NCI-H1694 (cell line): Measurements from ENCODE around the gene EPYC.

ENCODE experiments used
- DNase-seq: peaks from one replicate; lab custom pipeline; 2025; lab: John Stamatoyannopoulos, UW

The EPYC gene, protein sequence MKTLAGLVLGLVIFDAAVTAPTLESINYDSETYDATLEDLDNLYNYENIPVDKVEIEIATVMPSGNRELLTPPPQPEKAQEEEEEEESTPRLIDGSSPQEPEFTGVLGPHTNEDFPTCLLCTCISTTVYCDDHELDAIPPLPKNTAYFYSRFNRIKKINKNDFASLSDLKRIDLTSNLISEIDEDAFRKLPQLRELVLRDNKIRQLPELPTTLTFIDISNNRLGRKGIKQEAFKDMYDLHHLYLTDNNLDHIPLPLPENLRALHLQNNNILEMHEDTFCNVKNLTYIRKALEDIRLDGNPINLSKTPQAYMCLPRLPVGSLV

DNA sequence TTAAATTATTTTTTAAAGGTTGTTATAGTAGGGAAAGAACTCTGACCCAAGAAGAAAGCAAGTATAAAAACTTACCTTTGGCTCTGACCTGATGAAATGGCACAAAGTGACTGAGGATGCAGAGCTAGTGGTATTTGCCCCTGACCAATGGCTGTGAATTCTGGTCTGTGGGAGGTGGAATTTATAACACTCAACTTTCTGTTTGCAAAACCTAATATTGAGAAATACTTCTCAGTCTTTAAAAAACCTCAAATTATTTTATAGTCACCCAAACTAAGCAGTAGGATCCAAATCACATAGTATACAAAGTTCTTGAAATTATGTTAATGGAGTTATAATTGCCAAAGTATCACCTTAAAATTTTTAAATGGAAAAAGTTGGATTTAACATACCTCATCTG lies at the start of gene EPYC:
Gene EPYC, minus strand, starts transcription at position 101 of the 400 bp plus-strand sequence. CDS start 2,407 bp downstream, outside the sequence.
- DNase-seq = no peak

DNA sequence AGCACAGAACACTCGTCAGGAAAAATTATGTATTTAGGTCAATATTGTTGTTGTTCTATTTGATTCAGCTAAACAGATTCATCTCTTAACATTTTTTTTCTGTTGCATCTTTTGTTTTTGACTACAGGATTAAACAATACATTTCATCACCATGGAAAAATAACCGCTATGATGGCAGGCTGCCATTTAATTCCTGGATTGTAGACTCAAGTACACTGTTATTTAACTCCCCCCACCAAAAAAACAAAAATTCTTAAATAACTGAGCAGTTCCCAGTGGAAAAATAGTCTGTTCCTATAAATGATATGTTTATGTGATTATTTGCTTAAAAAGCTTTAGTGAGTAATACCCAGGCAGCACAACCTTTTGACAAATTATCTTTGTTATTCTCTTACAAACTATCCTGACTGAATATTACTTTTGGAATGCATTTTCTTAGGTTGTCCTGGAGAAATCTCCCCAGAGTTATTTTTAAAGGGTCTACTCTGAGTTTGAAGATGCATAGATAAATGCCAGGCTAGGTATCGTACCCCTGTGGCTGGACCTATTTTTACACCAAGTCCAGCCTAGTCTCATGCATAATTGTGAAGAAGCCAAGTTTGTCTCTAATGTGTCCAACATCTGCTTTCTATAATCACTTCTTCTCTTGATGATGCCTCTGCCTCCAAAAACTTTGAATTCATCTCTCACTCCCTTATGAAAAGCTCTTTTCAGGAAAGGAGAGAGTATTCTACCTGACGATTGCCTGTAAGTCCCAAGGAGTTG lies 49.4 kb upstream of the EPYC start:
- no peak for DNase-seq

DNA sequence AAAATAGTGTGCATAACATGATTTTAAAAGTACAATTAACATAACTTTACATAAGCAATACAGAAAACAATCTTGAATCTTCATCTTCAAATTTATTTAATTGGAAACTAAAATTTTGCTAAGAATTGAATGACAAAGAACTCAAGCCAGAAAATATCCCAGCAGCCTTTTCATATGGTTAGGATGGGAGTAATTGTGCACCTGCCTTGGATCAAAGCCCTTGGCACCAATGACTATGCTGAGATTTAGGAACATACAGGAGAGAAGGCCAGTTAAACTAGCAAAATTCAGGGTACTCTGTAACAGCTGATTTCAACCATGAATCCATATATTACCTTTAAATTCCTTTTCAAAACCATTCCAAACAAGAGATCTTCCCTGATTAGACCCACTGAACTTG lies 47.3 kb upstream of the EPYC start:
- no peak for DNase-seq

DNA sequence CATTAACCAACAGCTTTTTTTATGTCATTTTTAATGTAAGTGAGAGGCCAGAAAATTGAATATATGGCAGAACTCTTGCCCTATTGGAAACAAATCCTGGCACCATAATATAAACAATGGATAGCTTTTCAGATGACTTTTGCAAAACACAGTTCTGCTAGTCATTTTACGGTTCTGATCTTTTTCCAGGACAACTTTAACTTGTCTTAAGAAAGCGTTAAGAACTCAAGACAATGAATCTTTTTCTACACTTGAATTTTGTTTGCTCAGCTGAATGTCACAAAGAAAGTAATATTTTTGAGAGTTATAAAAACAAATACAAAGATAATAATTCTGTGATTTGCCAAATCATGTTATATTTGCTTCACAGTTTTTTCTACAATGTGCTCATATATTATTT lies 39.8 kb upstream of the EPYC start:
- no peak for DNase-seq

DNA sequence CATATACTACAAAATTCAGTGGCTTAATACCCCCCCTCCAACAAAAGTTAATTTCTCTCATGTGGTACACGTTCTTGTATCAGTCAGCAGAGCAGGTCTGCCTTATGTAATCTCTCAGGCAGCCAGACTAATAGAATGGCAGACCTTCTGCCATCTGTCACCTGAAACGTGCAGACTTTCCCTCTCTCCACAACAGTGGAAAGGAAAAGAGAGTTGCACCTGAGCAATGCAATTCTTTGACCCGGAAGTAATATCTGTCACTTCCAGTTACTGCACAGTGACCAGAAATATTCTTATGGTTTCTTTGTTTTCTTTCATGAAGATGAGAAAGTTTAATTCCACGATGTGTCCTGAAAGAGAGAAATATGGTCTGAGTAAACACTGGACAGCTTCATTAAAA lies 38.6 kb upstream of the EPYC start:
- DNase-seq = peak; percentile 13

DNA sequence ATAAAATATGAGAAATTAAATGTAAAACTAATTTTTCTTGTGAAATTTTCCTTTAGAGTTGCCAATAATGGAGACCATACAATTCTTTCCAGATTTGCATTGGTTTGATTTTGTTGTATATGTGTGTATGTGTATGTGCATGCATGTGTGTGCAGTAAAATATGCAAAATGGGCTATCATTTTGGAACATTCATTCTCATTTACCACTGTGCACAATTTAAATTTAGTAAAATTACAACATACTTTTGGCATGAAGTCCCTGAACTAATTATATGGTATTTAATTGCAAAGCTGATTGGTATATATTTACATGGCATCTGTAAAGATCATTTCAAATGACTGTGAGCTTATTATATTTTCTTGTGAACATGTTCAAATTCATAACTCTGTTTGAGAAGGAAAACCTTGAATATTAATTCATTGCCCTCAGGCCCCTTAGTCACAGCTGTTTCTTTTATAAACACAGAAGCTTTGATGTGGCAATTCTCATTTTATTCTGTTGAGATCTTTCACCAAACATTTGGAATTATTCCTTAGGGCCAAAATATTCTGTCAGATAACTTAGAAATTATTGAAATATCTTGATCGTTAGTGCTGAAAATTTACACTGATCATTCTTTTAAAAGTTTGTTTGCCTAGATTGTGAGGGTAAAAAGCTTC lies 35.5 kb upstream of the EPYC start:
- no peak for DNase-seq

DNA sequence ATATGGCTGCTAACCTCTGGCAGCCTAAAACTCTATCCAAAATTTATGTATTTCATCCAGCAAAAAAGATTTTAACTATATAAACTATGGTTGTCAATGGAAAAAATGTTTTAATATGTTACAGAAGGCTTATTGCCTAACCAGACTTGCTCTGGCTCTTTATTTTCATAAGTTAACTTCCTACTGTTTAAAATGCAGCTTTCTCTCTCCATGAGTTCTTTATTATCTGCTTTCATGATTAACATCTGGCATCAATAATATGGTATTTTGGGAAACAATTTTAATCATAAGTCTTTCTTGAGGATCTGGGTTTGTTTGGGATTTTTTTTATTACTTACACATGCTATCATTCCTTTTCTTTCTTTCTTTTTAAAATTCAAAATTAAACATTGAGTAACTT lies 32.5 kb upstream of the EPYC start:
- DNase-seq = no peak

DNA sequence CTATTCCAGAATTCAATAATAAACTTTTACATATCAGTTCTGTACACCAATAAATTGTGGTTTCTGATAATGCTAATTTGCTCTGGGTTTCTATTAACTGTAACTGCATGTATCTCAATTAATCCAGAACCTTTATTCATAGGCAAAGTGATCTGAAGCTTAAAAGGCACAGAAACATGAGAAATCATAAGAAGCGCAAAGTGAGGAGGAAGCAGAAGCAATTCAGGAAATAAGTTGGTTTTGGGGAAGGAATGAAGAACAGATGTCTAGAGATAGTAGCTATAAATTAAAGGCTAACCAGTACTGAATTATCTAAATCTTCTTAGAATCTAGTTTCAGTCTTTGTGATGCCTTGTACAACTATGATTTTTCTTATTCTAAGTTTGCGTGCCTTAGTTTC lies 28.5 kb upstream of the EPYC start:
- DNase-seq = no peak

DNA sequence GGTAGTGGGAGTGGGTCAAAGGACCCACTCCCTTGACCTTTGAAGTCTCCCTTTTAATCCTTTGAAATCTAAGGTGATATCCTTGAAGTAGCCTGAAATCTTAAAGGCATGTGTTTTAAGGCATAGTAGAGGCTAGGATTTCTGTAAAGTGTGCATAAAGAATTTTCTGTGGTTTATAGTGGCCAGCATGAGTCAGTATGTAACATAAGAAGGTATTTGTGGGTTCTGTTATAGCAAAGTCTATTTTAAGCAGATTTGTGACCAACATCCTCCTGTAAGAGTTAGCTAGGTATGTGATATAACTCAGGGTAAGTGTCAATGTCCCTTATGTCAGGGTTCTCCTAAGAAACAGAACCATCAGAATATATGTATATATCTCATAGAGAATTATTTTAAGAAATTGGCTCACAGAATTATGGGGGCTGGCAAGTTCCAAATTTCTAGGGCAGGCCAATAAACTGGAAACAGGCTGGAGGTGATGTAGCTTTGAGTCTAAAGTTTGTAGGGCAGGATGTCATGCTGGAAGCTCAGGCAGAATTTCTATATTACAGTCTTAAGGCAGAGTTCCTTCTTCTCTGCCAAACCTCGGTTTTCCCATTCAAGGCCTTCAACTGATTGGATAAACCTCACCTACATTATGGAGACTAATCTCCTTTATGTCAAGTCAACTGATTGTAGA lies 18.7 kb upstream of the EPYC start:
- DNase-seq = no peak

DNA sequence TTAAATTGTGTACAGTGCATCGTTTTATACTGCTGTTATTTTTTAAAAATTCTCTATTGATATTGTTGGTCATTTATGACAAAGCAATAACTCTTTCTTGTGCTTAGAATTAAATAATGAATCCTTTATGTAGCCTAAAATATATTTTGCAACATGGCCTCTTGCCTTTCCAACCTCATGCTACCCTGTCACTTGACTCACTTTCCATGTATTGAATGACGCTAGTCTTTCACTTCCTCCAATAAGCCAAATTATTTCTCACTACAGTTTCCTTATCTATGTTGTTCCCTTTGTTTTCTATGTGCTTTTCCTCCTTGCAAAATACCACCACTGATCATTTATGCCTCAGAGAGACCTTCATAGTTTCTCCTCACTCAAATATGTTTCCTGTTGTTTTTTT lies 16.3 kb upstream of the EPYC start:
- DNase-seq = no peak

DNA sequence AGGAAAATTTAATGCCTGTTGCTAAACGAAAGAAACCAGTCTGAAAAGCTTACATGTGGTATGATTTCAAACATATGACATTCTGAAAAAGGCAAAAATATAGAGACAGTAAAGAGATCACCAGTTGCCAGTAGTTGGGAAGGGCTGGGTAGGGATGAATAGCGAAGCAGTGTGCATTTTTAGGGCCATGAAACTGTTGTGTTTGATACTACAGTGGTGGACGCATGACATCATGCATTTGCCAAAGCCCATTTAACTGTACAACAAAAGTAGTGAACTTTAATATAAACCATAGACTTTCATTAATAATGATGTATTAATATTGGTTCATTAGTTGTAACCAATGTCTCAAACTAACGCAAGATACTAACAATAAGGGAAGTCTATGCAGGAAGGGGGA lies 14.7 kb upstream of the EPYC start:
- no peak for DNase-seq

DNA sequence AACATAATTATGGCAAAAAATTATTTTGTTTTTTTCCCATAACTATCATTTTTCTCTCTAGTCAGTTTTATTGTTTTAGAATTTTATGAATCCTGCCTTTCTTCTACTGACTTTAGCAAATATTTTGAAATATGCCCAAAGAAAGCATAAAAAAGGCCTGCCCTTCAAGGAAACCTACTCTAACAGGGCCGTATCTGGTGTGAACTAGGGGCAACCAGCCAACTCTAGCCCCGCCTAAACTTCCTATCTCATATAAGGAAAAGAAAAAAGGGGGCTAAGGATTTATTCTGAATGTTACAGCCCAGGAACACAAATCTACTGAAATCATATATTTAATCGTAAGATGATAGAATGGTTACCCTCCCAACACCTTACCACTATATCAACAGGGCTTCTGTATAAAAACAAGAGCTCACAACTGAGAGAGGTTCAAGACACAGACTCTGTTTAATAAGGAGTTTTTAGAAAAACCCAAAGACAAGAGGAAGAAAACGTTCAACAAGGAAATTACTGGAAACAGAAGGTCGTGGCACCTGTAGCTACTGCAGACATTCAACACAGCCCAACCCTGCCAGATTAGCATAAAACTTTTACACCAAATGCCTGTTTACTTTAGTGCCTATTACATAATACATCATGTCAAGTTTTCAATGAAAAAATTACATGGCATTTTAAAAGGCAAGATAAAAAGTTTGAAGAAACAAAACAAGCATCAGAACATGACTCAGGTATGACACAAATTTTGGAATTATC lies 12.9 kb upstream of the EPYC start:
- DNase-seq = no peak

DNA sequence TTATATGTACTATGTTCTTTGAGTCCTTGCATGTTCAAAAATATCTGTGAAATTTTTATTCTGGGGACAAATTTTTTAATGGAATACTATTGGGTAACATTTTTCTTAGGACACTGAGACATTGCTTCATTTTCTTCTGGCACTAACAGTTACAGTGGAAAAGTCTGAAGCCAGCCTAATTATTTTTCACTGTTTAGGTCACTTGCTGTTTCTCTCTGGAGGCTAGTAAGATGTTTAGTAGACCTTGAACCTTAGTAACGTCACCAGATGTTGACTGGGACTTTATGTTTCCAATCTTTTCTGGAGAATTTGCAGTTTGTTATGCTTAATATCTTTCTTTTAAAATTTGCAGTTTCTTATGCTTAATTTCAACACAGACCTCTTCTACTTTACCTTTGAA lies 12.3 kb upstream of the EPYC start:
- DNase-seq = no peak

DNA sequence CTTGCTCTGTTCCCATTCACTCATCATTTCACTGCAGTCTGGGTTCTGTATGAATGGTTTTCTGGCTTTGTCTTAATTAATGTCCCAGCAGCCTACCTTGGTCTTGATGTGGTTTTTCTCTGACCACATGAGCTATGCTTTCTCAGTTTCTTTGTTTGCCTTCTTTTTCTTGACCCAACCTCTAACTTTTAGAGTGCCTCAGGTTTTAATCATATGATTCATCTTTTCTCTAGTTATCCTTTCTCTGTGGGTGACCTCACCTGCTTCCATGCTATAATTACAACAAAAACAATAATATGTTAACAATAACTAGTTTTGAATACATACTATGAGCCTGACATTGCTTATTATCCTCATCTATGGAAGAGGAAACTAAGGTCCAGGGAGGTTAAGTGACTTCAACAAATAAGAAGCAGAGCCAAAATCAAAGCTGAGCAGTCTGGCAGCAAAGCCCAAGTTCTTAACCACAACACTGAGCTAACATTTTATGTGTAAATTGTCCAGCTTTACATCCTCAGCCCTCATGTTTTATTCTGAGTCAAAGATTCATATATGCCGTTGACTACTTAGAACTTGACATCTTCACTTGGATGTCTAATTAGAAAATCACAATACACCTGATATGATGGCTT lies 4.7 kb upstream of the EPYC start:
- no peak for DNase-seq

DNA sequence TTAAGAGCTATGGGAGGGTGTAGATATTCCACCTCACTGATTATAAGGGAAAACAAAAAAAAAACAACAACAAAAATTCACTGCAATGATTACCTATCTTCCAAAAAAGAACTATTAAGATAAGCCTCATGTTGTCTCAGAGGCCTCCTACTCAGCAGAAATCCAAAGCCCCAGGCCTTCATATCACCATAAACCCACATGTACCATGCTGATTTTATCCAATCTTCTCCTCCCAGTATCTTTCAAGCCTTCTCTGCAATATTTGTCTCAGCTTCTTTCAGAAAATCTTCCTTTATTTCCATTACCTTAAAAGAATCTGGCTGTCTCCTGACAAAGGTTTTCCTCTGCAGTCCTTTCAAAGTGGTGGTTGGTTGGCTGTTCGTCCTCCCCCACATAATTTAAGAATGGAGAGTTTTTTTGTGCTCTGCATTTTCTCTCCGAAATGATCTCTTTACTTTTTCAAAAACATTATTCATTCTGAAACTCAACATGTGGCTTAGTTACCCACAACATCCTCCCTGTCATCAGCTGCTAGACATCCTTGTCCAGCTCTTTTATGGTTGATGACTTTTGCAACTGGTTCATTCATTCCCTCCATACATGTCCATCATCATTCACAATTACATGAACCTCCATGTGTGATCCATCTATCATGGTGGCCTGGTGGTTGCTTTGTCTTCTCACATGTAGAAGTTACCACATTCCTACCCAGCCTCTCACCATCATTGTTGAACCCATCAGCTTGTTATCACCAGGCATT lies 2.9 kb upstream of the EPYC start:
- DNase-seq = no peak

DNA sequence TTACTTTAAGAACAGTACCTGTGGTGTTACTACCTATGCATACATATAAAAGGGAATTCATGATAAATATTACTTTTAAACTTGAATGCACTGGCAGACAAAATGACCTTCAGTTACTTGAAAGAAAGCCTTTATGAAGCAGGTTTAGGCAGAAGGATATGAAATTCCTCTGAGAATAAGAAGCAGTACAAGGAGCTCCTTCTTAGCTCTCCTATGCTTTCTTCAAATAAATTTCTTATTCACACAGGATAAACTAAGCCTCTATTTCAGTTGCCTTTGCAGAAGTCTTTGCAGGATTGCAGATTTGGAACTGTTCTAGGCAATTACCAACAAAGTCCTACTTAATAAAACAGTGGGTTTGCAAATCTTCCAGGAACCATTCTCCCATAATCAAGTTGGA lies 1.0 kb downstream of the EPYC start:
- no peak for DNase-seq

DNA sequence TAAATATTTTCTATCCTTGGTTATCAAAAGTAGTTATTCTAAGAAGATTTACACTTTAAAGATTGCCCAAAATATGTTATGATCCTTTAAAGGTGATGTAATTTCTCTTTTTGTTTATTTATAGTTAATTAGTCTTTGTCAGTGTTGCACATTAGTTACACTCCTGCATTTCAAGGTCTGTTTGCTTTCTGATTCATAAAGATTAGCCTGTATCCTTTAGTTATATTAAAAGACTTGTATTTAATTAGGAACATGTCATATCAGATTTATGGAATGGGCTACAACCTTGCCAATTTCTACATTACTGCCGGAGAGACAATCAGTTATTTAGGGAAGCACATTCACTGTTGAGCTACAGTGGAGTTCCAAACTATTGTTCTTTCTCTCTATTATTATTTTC lies 3.5 kb downstream of the EPYC start:
- DNase-seq = no peak

DNA sequence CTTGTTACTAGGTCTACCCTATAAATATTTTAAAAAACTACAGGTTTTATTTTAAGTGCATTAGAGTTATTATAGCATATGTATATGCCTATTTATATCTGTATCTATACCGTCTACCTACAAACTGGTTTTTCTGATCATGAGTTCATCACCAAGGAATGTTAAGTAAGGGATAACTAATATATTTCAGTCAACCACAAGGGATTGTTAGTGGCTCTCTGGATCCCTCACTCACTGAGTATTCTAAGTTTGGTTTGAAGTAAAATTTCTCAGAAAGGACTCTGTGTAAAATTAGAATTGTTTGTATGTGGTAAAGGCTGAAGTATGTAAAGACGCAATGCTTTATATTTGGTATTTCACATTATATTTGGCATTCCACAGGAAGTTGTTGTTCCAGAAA lies 4.8 kb downstream of the EPYC start:
- DNase-seq = no peak

DNA sequence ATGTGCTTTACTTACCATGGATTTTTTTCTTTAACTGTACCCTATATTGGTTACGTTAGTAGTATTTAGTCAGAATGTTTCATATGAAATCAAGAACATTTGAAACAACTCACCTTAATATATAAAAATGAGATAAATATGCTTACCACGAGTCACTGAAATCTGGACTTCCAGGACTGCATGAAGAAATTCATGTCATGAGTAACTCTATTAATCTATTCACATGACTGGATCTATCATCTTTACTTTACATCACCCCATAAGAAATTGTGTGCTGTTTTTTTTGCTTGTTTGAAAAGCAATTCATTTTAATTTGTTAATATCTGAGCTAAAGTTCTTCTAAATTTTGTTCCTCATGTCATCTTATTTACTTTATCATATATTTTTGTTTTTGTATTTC lies 5.2 kb downstream of the EPYC start:
- no peak for DNase-seq

DNA sequence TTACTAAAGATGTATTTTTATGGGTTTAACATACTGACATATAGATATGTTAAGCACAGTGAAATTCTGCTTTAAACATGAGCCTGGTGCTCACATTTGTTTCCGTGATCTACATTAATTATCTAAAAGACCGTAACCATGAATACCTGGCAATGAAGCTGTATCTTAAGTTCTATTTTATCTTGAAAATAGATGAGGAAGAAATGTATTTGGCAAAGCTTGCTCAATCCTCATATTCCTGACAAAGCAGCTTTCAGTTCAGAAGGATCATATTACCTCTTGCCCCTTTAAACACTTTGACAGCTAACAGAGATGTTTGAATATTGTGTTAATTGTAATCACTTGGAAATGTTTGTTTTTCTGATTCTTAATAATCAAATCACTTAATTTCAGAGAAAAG lies 9.8 kb downstream of the EPYC start:
- DNase-seq = no peak
